ENCODE measurements around the gene NOSIP.

The NOSIP gene

GRCh38 chr19:49615861-49616260 is 35.5 kb upstream of the NOSIP start:
- TF ChIP-seq CTCF (IDR thresholded peaks at IDR 0.05), result no peak
- no peak for DNase-seq (ENCODE audit: low spot score)
- Histone ChIP-seq H3K27ac (no peak overlapping the region), H3K4me3 (no peak overlapping the region)

- TF ChIP-seq CTCF (IDR thresholded peaks at IDR 0.05), result no peak
- no peak overlapping the region for H3K4me3 ChIP-seq
- DNase-seq (ENCODE audit: low spot score), result no peak
- H3K27ac ChIP-seq, result no peak overlapping the region
Measured at GRCh38 chr19:49614096-49614833, 33.9 kb upstream of the NOSIP start.

DNA sequence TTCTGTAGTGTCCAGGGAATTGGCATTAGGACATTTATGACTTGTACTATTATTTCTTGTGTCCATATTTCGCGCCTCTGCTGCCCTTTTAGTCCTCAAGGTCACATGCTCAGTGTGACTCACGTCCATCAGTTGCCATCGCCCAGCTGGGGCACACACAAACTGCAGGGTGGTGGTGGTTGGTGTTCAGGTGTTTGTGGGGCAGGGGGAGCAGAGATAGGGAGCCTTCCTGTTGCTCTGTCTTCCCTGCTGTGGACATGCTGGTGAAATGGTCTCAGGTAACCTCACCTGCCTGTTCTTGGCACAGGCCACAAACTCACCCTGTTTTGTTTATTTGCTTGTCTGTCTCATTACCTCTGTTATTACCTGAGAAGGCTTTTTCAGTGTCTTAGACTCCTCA is 33.0 kb upstream of the NOSIP start:
- Histone ChIP-seq H3K4me3 (no peak overlapping the region), H3K27ac (no peak overlapping the region)
- no peak for TF ChIP-seq CTCF (IDR thresholded peaks at IDR 0.05)
- no peak for DNase-seq (ENCODE audit: low spot score)

GRCh38 chr19:49609499-49610092 is 29.2 kb upstream of the NOSIP start:
- H3K4me3 ChIP-seq, result no peak overlapping the region
- DNase-seq (ENCODE audit: low spot score), result no peak
- H3K27ac ChIP-seq, result no peak overlapping the region
- no peak for TF ChIP-seq CTCF (IDR thresholded peaks at IDR 0.05)

- no peak overlapping the region for H3K27ac ChIP-seq
- DNase-seq (ENCODE audit: low spot score), result no peak
- TF ChIP-seq CTCF (IDR thresholded peaks at IDR 0.05), result no peak
- H3K4me3 ChIP-seq, result no peak overlapping the region
Measured at GRCh38 chr19:49605605-49606004, 25.2 kb upstream of the NOSIP start.

DNA sequence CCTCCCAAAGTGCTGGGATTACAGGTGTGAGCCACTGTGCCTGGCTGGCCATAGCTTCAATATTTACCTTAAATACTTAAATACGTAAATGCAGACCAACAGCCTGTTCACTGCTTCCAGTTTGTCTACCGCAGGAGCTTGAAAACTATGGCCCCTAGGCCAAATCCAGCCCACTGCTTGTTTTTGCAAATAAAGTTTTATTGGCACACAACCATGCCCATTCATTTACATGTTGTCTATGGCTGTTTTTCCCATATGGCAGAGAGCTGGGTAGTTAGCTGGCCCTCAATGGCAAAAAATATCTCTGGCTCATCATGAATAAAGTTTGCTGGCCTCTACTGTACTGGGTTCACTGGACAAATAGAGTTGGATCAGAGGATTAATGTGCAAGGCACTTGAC is 22.4 kb upstream of the NOSIP start:
- DNase-seq (ENCODE audit: low spot score), result no peak
- TF ChIP-seq CTCF (IDR thresholded peaks at IDR 0.05), result no peak
- no peak overlapping the region for H3K27ac ChIP-seq
- H3K4me3 ChIP-seq, result no peak overlapping the region

GRCh38 chr19:49601482-49602038 is 21.2 kb upstream of the NOSIP start:
- no peak for TF ChIP-seq CTCF (IDR thresholded peaks at IDR 0.05)
- H3K27ac ChIP-seq, result no peak overlapping the region
- no peak overlapping the region for H3K4me3 ChIP-seq
- DNase-seq (ENCODE audit: low spot score), result no peak
